Measurements from ENCODE around the gene TUBB1.
"Not testable (repeated sequence)": the region's sequence is repeated elsewhere in the genome, so short reads cannot be mapped to it uniquely, and the experiment has no call there.

Gene TUBB1

GRCh38 chr20:59006864-59007664 lies 12.2 kb upstream of the TUBB1 start, which contains the start of gene CTSZ:
TSS of gene CTSZ (minus strand) at chr20:59007254. CDS start at chr20:59007128, 126 bp downstream.
- peak; percentile 38 for DNase-seq

- peak; percentile 42 for DNase-seq
These were observed 11.3 kb upstream of the TUBB1 start for GRCh38 chr20:59007665-59008511.

DNA sequence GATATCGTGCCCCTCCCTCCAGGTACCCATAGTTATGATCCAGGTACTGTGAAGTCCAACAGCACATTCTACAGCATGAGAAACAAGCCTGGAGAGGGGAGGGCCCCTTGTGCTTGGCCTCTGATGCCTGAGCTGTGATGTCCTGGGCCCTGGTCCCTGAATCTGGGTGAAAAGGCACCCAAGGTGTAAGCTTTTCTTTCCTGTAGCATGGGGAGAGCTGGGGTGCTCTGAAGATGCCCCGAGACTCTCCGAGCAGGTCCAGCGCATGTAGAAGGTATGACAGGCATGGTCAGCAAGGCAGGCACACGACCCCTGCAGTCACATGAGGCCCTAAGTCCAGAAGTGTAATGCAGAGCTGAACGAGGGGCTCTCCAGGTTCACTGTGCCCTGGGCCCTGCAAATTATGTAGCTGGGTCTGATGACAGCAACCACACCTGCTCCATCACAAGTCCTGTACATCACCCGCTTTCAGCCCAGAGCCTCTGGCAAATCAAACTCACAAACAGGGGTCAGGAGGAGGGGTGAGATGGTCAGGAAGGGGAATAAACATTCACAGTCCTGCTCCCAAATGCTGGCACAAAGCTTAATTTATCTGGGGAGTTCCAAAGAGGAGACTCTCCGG lies 10.4 kb upstream of the TUBB1 start:
- no peak for DNase-seq

- no peak for DNase-seq
These were observed 8.8 kb upstream of the TUBB1 start for GRCh38 chr20:59010321-59010994.

- peak; percentile 11 for DNase-seq
These were observed 8.0 kb upstream of the TUBB1 start for GRCh38 chr20:59010995-59011873.

DNA sequence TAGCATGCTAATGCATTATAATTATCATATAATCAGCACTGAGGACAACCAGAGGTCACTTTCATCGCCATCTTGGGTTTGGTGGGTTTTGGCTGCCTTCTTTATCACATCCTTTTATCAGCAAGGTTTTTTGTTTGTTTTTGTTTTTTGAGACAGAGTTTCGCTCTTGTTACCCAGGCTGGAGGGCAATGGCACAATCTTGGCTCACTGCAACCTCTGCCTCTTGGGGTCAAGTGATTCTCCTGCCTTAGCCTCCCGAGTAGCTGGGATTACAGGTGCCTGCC lies 7.4 kb upstream of the TUBB1 start:
- not testable (repeated sequence) for DNase-seq

DNA sequence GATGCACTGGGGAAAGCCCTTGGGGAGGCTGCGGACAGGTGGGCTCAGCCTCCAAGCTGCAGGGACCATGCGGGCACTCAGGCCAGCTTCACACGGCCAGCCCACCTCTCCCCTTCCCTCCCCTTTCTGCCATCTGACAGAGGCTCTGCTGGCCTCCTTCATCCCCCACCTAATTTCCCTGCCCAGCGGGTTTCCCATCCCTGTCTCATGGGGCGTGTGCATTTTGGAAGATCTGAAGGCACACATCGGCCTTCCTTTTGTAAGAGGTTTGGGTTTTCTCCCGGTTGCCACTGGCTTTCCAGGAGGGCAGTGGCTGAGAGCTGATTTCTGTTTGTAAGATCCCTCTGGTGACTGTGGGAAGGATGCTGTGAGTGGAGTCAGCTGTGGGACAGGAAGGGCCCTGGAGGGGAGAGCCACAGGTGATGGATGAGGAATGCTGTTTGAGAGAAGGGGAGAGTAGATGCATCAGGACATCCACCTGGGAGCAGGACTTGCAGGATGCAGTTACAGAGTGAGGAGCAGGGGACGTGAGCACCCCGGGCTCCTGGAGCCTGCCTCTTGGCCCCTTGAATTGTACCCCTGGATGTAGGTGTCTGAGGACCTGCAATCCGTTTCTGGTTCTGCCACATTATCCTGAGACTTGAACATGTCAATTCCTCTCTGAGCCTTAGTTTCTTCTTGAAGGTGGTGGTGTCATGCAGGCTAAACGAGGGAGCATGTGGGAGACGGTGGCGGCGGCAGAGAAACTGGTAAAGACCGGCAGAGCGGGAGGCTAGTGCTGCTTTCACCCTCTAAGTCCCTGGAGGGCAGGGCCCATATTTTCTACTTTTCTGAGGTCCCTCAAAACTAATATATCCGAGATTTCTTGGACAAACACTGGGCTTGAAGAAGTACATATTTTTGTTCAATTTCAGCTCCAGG lies 5.9 kb upstream of the TUBB1 start:
- DNase-seq, result no peak

DNA sequence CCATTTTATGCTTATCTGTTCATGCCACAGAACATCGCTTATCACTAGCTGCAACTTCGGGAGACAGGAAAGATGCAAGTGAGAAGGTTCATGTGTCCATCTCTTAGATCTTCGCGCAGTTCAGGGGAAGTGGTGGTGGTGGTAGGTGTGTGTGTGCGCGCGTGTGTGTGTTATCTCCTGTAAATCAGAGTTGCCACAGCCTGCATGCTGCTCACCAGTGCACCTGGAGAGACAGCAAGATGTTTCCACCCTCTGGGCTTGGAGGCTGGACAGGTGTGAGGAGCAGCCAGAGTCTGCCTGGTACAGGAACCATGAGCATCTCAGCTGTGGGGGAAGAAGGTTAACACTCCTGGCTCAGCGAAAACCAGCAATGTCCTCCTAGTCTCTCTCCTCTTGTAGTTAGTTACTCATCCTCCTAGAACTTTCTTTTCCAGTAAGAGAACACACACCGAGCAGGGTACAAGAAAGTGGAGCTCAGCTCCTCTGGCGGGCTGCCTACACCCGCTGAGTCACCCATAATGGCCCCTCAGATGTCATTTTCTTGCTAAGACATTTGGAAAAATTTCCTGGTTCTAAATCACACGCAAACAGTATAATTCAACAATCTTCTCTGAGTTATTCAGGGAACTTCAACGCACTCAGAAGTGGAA lies 5.1 kb upstream of the TUBB1 start:
- peak; percentile 42 for DNase-seq

- no peak for DNase-seq
These were observed 4.4 kb upstream of the TUBB1 start for GRCh38 chr20:59014680-59015389.

- DNase-seq, result no peak
These were observed 3.8 kb upstream of the TUBB1 start for GRCh38 chr20:59015411-59015810.

DNA sequence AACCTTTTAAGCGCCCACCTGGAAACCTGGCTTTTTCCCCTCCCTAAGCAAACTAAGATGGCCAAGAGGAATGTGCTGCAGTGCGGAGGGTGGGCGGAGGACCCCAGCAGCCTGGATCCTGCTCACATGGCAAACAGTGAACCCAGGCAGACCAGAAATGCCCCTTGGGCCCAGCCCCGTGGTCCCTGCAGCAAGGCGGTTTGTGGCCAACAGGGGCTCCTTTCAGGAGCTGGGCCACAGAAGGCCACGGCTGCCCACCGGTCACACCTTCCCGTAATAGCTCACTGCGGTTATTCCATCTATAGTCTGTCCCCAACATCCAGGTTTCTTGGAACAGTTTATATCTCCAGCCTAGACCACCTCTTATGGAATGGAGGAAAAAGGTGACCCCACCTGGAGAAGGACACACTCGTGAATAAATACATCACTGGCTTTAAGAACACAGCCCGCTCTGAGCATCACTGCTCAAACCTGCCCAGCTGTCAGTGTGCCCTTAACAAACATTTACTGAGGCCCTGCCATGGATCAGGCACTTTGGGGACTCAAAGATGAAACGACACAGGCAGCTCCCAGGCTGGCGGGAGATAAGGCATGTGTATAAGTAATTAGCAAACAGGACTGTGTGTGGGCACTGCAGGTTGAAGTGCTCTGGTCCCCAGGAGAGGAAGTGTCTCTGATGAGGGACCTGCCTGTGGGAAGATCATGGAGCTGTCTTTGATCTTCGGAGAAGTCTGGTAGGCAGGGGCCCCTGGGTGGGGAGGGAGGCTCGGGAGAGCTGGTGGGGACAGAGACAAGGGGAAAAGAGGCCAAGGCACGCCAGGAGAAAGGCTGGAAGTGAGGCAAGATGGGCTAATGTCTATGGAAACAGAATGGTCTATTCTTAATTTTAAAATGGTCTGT lies 3.2 kb upstream of the TUBB1 start:
- no peak for DNase-seq

DNA sequence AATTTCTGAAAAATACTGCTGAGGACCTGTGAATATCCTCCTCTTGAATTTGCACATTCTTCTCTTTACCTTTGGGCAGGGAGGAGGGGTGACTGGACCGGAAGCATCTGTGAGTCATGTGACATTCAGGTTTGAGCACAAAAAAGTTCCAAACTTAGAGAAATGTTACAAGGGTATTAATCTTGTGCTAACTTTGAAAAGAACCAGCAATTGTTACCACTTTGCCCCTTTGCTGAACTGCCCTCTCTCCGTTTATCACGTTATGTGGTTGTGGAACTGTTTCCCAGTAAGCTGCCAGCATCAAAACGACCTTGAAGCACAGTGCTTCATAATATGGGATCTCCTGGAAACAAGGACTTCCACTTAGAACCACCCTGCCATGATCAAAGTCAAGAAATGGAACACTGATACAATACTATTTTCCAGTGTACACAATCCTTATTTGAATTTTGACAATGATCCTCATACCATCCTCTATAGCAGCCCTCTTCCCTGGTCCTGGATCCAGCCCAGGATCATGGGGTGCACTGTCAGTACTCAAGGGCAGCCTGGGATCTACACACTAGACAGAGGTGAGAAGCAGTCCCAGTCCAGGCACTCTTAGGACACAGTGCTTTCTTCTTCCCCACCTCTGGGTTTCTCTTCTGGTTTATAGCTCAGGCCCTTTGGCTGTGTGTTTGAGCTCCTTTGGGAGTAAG lies 2.3 kb upstream of the TUBB1 start:
- no peak for DNase-seq

DNA sequence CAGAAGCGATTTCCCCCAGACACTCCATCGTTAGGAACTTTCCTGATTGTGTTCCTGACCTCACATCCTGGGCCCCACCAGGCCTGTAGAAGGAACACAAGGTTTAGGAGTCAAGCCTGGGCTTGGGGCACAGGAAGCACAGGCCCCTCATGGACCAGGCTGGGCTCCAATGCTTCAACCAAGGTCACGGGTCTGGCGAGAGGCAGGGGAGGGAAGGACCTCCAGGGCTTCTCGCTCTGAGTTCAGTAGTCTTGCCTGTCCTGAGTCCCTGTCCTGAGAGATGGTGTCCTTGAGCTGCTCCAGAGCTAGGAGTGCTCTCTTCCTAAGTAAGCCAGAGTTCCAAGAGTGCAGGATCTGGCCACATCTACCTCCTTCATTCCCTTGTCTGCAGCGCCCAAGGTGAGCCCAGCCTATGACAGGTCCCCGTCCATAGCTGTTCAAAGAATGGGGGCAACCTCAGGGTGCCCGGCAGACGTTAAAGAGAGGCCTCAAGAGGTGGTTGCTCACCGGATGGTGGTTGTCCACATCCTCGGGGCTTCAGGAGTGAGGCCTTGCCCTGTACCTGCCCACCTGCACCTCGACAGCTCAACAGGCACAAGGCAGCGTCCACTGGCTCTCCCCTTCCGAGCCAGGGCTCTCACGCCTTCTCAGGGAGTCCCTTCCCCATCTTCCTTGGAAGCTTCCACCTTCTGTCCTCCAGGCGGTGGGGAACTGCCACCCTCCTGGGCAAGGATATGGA lies 1.6 kb upstream of the TUBB1 start:
- no peak for DNase-seq

- DNase-seq, result no peak
These were observed 412 bp upstream of the TUBB1 start for GRCh38 chr20:59018817-59019216.

- no peak for DNase-seq
These were observed 1.8 kb downstream of the TUBB1 start for GRCh38 chr20:59020938-59021551.

DNA sequence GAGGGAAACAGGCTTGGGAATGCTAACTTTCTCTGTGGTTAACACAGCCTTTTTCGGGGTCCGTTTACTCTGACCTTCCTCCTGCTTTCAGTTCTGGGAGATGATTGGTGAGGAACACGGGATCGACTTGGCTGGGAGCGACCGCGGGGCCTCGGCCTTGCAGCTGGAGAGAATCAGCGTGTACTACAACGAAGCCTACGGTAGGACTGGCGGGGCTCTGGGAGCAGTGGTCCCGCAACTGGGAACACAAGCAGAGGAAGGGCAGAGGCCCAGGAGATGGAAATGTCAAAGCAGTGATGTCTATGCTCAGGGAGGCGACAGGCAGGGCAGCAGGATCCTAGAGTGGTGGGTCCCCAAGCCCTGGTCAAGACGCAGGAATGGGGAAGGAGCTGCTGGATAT lies 3.5 kb downstream of the TUBB1 start:
- no peak for DNase-seq

DNA sequence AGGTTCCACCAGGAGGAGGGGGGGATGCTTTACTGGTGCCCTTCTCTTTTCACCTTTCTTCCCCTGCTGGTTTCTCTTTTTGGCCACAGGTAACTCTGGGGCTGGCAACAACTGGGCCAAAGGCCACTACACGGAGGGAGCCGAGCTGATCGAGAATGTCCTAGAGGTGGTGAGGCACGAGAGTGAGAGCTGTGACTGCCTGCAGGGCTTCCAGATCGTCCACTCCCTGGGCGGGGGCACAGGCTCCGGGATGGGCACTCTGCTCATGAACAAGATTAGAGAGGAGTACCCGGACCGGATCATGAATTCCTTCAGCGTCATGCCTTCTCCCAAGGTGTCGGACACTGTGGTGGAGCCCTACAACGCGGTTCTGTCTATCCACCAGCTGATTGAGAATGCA lies 4.4 kb downstream of the TUBB1 start:
- no peak for DNase-seq
